Peyer's patch (tissue), 4 donors: ENCODE results near the gene COL20A1. TPM values are rescaled to one million over a fixed set of nuclear protein-coding genes. Genes with fewer than 3 reads are reported as not detected.

Experiments
- DNase-seq, 3 donors: peaks; one replicate each; pipeline ENCODE4 v3.0.0-alpha.2; 2017 to 2019
- H3K27ac ChIP-seq, 4 donors: fragments of 200-600 bp; sonication (generic); one replicate each; pipeline ENCODE4 v1.5.1; 2016 to 2019
- H3K27me3 ChIP-seq, 2 donors: fragments of 200-600 bp; sonication (generic); one replicate each; pipeline ENCODE4 v1.5.1; 2019
- H3K36me3 ChIP-seq, 3 donors: fragments of 200-600 bp; sonication (generic); one replicate each; pipeline ENCODE4 v1.5.1; 2016 to 2019
- H3K4me1 ChIP-seq, 4 donors: fragments of 200-600 bp; sonication (generic); one replicate each; pipeline ENCODE4 v1.5.1; 2016 to 2019
- H3K4me3 ChIP-seq, 4 donors: fragments of 200-600 bp; sonication (generic); 1 replicate in 3 of 4; 2 replicates in 1 of 4; pipeline ENCODE4 v1.5.1; 2016 to 2019; ENCODE audit warnings: mild to moderate bottlenecking in 1 of 4
- H3K9me3 ChIP-seq, 4 donors: fragments of 200-600 bp; sonication (generic); one replicate each; pipeline ENCODE4 v1.5.1; 2016 to 2019; ENCODE audit warnings: mild to moderate bottlenecking in 1 of 4
- CTCF ChIP-seq, 6 experiments: fragments of 450-650 bp in 4 of 6; fragments of 200-600 bp in 2 of 6; sonication (generic) in 1 of 6; IDR thresholded peaks; one replicate each; pipeline ENCODE4 v1.5.1; 2017 to 2019; ENCODE audit warnings: antibody characterized with exemption in 6 of 6, mild to moderate bottlenecking in 3 of 6, moderate library complexity in 1 of 6
- POLR2A ChIP-seq, 2 donors: fragments of 450-650 bp; IDR thresholded peaks; one replicate each; pipeline ENCODE4 v1.5.1; 2017; ENCODE audit warnings: antibody characterized with exemption in 2 of 2, mild to moderate bottlenecking in 2 of 2, moderate library complexity in 2 of 2
- total RNA-seq, 4 donors: library from RNA; depleted of rRNA; stranded (reverse); fragments of >200 nt; gene quantifications; one replicate each; pipeline ENCODE4 v1.1.0, GENCODE V29; 2016

Gene COL20A1
- total RNA-seq, 4 donors from 2014 or later: not detected

GRCh38 chr20:63285636-63286615 lies 7.1 kb upstream of the COL20A1 start:
- peaks cover 0 to 72% (median 0%) of the 10 kb centered on the region in 3 donors for H3K36me3 ChIP-seq
- TF ChIP-seq CTCF (IDR thresholded peaks at IDR 0.05) (no peak), POLR2A (IDR thresholded peaks at IDR 0.05) (no peak)
- no peaks in the 10 kb centered on the region for H3K9me3 ChIP-seq
- H3K4me3 ChIP-seq: no peak overlapping the region
- peaks cover 0 to under 1% (median 0%) of the 10 kb centered on the region in 4 donors for H3K4me1 ChIP-seq
- no peak overlapping the region for H3K27ac ChIP-seq
- DNase-seq: no peak
- no peaks in the 10 kb centered on the region for H3K27me3 ChIP-seq

- Histone ChIP-seq H3K36me3 (peaks cover 0 to 60% (median 0%) of the 10 kb centered on the region in 3 donors), H3K4me1 (peaks cover 0 to 4% (median 0%) of the 10 kb centered on the region in 4 donors)
Observed at GRCh38 chr20:63286781-63287696, 5.9 kb upstream of the COL20A1 start.

GRCh38 chr20:63287697-63288580 lies 5.0 kb upstream of the COL20A1 start:
- no peaks in the 10 kb centered on the region for H3K9me3 ChIP-seq
- DNase-seq: no peak

More at GRCh38 chr20:63286781-63287696, 5.9 kb upstream of the COL20A1 start:
- DNase-seq: no peak
- TF ChIP-seq POLR2A (IDR thresholded peaks at IDR 0.05) (no peak), CTCF (IDR thresholded peaks at IDR 0.05) (no peak)
- no peak overlapping the region for H3K27ac ChIP-seq
- H3K4me3 ChIP-seq: no peak overlapping the region
- no peaks in the 10 kb centered on the region for H3K9me3 ChIP-seq
- H3K27me3 ChIP-seq: no peaks in the 10 kb centered on the region

GRCh38 chr20:63288581-63289251 lies 4.3 kb upstream of the COL20A1 start:
- Histone ChIP-seq H3K9me3 (no peaks in the 10 kb centered on the region), H3K27ac (no peak overlapping the region), H3K4me1 (peaks cover 0 to 4% (median 0%) of the 10 kb centered on the region in 4 donors), H3K27me3 (no peaks in the 10 kb centered on the region), H3K4me3 (no peak overlapping the region), H3K36me3 (peaks cover 0 to 44% (median 0%) of the 10 kb centered on the region in 3 donors)
- TF ChIP-seq POLR2A (IDR thresholded peaks at IDR 0.05): no peak
- no peak for TF ChIP-seq CTCF (IDR thresholded peaks at IDR 0.05)
- no peak for DNase-seq

More at GRCh38 chr20:63287697-63288580, 5.0 kb upstream of the COL20A1 start:
- TF ChIP-seq POLR2A (IDR thresholded peaks at IDR 0.05) (no peak), CTCF (IDR thresholded peaks at IDR 0.05) (no peak)
- H3K4me1 ChIP-seq: peaks cover 0 to 4% (median 0%) of the 10 kb centered on the region in 4 donors
- H3K27ac ChIP-seq: no peak overlapping the region
- no peak overlapping the region for H3K4me3 ChIP-seq
- H3K36me3 ChIP-seq: peaks cover 0 to 51% (median 0%) of the 10 kb centered on the region in 3 donors
- H3K27me3 ChIP-seq: no peaks in the 10 kb centered on the region
